Stimulated activated CD8-positive, alpha-beta memory T cell treated with anti-CD3 and anti-CD28 coated beads, Interleukin-7, amount 100 ng/mL, for 48 hours (primary cell): ENCODE results near the gene P4HA3.
"Not testable (repeated sequence)": the region's sequence is repeated elsewhere in the genome, so short reads cannot be mapped to it uniquely, and the experiment has no call there.

ENCODE experiments used
- DNase-seq, 2 donors: peaks; one replicate each; pipeline ENCODE4 v3.0.0-alpha.2; 2020; ENCODE audit warnings: low read depth in 1 of 2; ENCODE audit errors: extremely low read depth in 1 of 2

P4HA3 gene

GRCh38 chr11:74311352-74311926 lies at the start of gene P4HA3:
Gene P4HA3, minus strand, starts transcription at chr11:74311640. Its CDS starts 29 bp downstream, at chr11:74311611.
- peak; percentile 34 to 37 for DNase-seq

GRCh38 chr11:74357449-74357848 lies 46.0 kb upstream of the P4HA3 start:
- no peak for DNase-seq

GRCh38 chr11:74355626-74356025 lies 44.2 kb upstream of the P4HA3 start:
- DNase-seq = no peak

DNA sequence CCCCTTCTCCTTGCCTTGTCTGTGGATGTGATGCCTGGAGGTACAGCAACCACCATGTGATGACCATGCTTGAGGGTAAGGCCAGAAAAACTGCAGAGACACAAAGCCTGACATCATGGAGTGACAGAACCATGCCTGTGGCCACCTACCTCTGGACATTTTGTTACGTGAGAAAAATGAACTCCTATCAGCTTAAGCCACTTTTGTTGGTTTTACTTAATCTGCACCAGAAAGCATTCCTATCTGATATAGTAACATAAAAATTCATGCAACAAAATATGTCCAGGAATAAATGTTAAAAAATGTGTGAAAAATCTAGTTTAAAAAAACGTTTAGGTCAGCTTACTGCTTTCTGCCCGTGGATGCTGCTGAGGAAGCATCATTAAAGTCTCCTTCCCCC lies 42.6 kb upstream of the P4HA3 start:
- DNase-seq = no peak

GRCh38 chr11:74347381-74347780 lies 35.9 kb upstream of the P4HA3 start:
- no peak for DNase-seq

DNA sequence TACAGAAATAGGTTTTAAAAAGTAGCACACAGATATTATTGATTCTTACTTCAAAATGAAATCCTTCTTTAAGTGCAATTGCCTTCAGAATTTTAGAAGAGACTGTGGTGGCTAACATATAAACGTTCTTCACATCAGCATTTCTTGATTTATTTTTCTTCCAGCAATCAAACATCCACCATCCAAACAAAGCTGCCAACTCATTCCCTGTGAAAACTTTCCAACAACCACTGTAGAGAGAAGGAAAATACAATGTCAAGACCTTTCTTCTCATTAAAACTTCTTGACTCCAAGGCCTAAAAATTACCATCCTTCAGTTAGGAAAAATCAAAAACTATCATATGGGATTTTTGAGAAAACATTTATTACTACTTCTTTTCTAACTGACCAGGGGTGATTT lies 34.0 kb upstream of the P4HA3 start:
- DNase-seq = no peak

- no peak for DNase-seq
These were observed 30.5 kb upstream of the P4HA3 start for GRCh38 chr11:74341921-74342320.

DNA sequence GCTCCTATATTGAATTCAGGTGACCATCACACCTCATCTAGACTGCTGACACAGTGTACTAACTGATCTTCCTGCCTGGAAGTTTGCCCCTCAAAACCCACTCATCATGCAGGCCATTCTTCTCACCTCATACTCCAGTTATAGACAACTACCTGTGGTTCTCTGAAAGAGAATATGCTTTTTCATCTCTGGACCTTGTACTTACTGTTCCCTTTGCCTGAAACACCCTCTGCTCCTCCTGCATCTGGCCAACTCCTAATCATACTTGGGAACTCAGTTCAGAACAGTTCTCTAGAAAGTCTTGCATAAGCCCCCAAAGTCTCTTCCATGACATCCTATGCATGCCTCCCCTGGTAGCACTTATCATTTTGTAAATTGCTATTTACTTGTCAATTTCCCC lies 28.2 kb upstream of the P4HA3 start:
- no peak for DNase-seq

GRCh38 chr11:74338963-74339362 lies 27.5 kb upstream of the P4HA3 start:
- DNase-seq = no peak

GRCh38 chr11:74333193-74333592 lies 21.8 kb upstream of the P4HA3 start:
- DNase-seq = no peak

DNA sequence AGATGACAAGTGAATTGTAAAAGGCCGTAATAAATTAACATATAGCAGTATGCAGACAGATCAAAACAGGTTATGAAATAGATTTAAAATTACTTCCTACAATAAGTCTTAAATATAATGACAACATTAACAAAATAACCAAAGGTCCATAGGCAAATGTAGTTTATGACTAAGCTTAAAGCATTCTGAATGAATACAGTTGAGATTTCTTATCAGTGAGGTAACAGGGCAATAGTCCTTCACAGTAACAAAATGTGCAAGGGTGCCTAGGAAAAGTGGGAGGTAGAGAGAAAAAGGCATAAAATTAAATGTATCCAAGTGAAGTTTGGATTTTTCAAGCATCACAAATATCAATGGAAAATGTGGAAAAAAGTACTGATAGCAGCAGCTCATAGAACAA lies 20.9 kb upstream of the P4HA3 start:
- no peak for DNase-seq

- DNase-seq = not testable (repeated sequence)
These were observed 19.6 kb upstream of the P4HA3 start for GRCh38 chr11:74331000-74331399.

DNA sequence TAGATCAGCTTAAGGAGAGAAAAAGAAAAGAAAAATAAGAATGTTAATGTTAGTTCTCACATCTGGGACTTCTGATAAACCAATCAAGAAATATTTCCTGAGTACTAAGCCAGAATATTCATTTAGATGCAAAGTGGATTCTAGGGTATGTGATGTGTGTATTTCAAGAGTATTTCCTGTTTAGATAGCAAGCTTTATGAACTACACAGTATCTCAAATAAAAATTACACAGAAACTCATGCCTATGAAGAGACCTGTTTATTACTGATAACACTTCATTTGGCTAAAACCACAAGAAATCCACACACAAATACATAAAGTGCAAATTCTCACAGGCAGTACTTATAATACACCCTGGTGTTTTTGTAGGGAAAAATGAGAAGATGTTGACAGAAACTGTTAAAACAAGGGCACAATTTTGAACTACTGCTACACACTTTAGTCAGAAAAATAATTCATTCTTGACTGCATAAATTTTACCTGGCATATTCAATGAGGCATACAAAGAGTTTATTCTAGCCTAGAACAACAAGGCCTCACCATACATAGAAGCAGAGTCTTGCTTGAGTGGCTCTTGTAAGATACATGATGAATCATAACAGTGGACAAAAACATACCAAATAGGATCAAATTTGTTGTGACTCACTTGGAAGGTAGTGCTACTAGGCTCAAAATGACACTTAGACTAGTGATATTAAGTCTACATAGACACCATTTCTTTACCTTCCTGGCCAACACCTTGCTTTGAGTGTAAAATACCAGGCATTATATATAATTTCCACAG lies 18.8 kb upstream of the P4HA3 start:
- no peak for DNase-seq

- DNase-seq = no peak
These were observed 15.6 kb upstream of the P4HA3 start for GRCh38 chr11:74327076-74327475.

GRCh38 chr11:74326665-74327064 lies 15.2 kb upstream of the P4HA3 start:
- no peak for DNase-seq

DNA sequence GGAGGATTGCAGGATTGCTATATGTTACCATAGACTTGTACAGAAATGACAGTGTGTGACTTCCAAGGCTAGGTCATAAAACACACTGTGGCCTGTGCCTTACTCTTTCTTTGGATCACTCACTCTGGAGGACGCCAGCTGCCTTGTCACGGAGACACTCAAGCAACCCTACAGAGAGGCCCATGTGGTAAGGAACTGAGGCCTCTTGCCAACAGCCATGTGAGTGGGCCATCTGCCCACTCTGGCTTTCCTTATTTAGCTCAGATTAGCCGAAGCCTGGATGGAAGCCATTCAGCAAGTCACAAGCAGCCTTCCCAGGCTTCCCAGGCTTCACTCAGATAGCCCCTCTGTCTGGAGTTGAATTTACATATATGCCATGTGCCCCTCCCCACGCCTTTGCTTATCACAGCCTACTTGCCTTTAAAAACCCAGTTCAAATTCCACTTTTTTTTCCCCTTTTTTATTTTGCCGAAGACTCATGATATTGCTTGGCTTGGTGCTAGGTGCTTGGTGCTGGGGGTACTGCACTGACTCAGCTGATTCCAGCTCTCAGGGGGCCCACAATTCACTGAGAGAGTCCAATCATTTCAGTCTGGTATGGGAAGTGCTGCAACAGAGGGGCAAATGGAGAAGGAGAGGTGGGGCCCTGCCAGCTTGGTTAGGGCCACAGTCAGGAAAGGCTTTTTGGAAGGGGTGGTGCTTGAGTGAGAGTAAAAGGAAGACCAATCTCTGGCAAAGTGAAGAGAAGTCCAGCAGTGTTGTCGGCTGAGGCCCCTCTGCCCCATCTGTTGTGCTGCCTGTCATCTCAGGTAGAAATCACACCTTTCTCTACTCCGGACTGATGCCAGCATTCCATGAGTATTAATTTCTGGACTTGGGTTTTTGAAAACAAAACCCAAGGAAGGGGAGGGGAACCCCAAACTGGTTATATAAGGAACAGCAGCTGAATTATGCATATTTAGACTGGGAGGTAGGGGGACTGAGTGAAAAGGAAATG lies 14.5 kb upstream of the P4HA3 start:
- DNase-seq = no peak

DNA sequence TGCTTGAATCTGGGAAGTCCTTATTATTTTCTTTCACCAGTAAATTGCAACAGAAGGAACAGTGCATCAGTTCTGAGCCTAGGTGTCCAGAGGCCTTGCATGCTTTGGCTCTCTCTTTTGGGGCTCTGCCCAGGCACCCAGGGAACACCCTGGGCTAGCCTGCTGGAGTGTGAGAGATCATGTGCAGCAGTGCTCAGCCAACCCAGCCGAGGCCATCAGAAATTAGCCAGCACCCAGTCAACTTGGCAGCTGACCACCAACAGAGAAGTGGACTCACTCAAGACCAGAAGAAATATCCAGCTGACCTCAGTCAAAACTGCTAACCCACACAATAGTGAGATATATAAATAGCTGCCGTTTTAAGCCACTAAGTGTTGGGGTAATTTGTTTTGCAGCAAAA lies 11.2 kb upstream of the P4HA3 start:
- no peak for DNase-seq

GRCh38 chr11:74321487-74322188 lies 10.2 kb upstream of the P4HA3 start:
- DNase-seq = no peak

GRCh38 chr11:74320538-74320937 lies 9.1 kb upstream of the P4HA3 start:
- no peak for DNase-seq

- DNase-seq = no peak
These were observed 7.8 kb upstream of the P4HA3 start for GRCh38 chr11:74319139-74319816.
